ENCODE measurements around the gene CNOT9.

CNOT9 gene

DNA sequence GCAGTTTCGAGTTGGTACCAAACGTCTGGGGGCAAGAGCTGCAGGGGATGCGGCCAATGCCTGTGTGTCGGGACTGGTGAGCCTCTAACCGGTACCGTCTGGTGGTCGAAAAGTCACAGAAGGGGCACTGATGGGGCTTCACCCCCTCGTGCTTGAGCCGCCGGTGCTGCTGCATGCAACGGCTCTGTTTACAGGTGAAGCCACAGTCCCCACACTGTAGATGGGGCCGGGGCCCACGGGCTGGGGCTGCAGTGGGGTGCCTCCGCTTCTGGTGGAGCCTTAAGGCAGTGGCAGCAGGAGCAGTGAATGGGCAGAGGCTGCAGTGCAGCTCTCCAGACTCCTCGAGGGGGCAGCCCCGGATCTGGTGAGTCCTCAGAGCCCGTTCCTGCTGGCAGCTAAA is 74.1 kb downstream of the CNOT9 start:
- DNase-seq: no peak
- H3K27ac ChIP-seq (ENCODE audit: insufficient read depth in 1 of 2, low read depth in 1 of 2, low read length in 2 of 2, poor library complexity in 1 of 2, severe bottlenecking in 2 of 2): no peak overlapping the region
- no peaks in the 10 kb centered on the region for H3K9me3 ChIP-seq (ENCODE audit: control extremely low read depth in 1 of 5, control insufficient read depth in 4 of 5, insufficient read depth in 2 of 5, low read depth in 1 of 5, low read length in 4 of 5)
- 96% methylated on average over 17 of the region's 17 CpGs for WGBS (ENCODE audit: insufficient coverage)
- H3K27me3 ChIP-seq (replicated peaks in 2 of 5; ENCODE audit: control insufficient read depth in 4 of 5, insufficient read depth in 5 of 5, low read length in 4 of 5): no peaks in the 10 kb centered on the region
- no peak overlapping the region for H3K4me3 ChIP-seq (ENCODE audit: control insufficient read depth in 1 of 7, extremely low read depth in 1 of 7, insufficient read depth in 4 of 7, low read depth in 2 of 7, low read length in 6 of 7)
- H3K36me3 ChIP-seq (ENCODE audit: control insufficient read depth in 4 of 4, insufficient read depth in 4 of 4, low read length in 3 of 4): peaks cover 31 to 86% (median 70%) of the 10 kb centered on the region in 4 experiments
- no peaks in the 10 kb centered on the region for H3K4me1 ChIP-seq (ENCODE audit: control extremely low read depth in 1 of 4, control insufficient read depth in 4 of 4, insufficient read depth in 4 of 4, low read length in 3 of 4)
- ChIA-PET POLR2A (no interaction called here), CTCF (interaction anchor here (1.0 to 11.1 kb wide), 3 partner anchors 15 to 205 kb away, joined by 3 to 75 read pairs (median 3); partner anchors contain the start of genes BCS1L and ZNF142)

DNA sequence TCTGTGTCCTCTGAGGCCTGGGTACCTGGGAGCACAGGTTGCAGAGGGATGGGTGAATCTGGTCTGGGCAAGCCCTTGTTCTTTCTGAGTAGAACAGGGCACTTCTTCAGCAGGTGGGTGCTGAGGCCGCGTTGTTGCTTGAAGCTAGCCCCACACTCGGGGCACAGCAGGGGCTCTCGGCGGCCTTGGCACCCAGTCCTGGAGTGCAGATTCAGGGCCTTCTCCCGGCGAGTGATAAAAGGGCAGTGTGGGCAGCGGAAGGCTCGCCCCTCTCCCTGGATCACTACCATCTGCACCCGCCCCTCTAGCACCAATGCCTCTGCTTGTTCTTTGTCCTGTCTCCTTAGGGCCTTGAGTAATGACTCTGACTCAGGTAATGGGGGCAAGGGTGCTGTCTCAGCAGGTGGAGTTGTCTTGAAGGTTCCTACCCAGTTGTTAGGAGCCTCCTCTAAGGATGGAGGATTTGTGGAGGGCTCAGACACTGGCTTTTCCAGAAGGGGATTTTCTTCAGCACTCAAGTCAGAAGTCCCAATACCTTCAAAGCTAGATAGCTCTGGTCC is 75.2 kb downstream of the CNOT9 start:
- CTCF ChIA-PET: interaction anchor here (0.7 to 11.1 kb wide), 2 partner anchors 14 to 798 kb away, joined by 3 to 75 read pairs; partner anchors contain the start of genes BCS1L and ZNF142

DNA sequence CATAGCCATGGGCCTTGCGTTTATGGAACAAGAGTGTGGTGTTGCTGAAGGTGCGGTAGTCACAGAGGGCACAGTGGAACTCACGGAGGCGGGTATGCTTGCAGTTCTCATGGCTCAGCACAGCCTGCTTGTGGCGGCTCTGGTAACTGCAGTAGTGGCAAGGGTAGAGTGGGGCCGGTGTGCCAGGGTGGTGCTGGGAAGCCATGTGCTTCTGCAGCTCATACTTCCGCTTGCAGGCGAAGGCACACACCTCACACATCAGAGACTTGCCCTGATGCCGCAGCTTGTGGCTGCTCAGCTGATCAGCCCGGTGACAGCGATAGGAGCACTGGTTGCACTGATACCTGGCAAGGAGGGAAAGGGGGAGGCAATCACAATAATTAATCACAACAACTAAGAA is 76.1 kb downstream of the CNOT9 start:
- Histone ChIP-seq H3K36me3 (ENCODE audit: control insufficient read depth in 4 of 4, insufficient read depth in 4 of 4, low read length in 3 of 4) (peaks cover 24 to 87% (median 70%) of the 10 kb centered on the region in 4 experiments), H3K4me3 (ENCODE audit: control insufficient read depth in 1 of 7, extremely low read depth in 1 of 7, insufficient read depth in 4 of 7, low read depth in 2 of 7, low read length in 6 of 7) (no peak overlapping the region), H3K27me3 (replicated peaks in 2 of 5; ENCODE audit: control insufficient read depth in 4 of 5, insufficient read depth in 5 of 5, low read length in 4 of 5) (no peaks in the 10 kb centered on the region), H3K9me3 (ENCODE audit: control extremely low read depth in 1 of 5, control insufficient read depth in 4 of 5, insufficient read depth in 2 of 5, low read depth in 1 of 5, low read length in 4 of 5) (no peaks in the 10 kb centered on the region), H3K27ac (ENCODE audit: insufficient read depth in 1 of 2, low read depth in 1 of 2, low read length in 2 of 2, poor library complexity in 1 of 2, severe bottlenecking in 2 of 2) (no peak overlapping the region), H3K4me1 (ENCODE audit: control extremely low read depth in 1 of 4, control insufficient read depth in 4 of 4, insufficient read depth in 4 of 4, low read length in 3 of 4) (no peaks in the 10 kb centered on the region)
- no peak for DNase-seq
- WGBS (ENCODE audit: insufficient coverage): 94% methylated on average over 10 of the region's 11 CpGs
- POLR2A ChIA-PET: no interaction called here
- CTCF ChIA-PET: interaction anchor here (11.1 kb wide), 1 partner anchor 13 kb away, joined by 75 read pairs; the partner anchor contains the start of genes BCS1L and ZNF142

More for the DNA sequence above, 75.2 kb downstream of the CNOT9 start:
- H3K27me3 ChIP-seq (replicated peaks in 2 of 5; ENCODE audit: control insufficient read depth in 4 of 5, insufficient read depth in 5 of 5, low read length in 4 of 5): no peaks in the 10 kb centered on the region
- POLR2A ChIA-PET: no interaction called here
- no peaks in the 10 kb centered on the region for H3K9me3 ChIP-seq (ENCODE audit: control extremely low read depth in 1 of 5, control insufficient read depth in 4 of 5, insufficient read depth in 2 of 5, low read depth in 1 of 5, low read length in 4 of 5)
- no peak for DNase-seq
- no peaks in the 10 kb centered on the region for H3K4me1 ChIP-seq (ENCODE audit: control extremely low read depth in 1 of 4, control insufficient read depth in 4 of 4, insufficient read depth in 4 of 4, low read length in 3 of 4)
- peaks cover 28 to 86% (median 68%) of the 10 kb centered on the region in 4 experiments for H3K36me3 ChIP-seq (ENCODE audit: control insufficient read depth in 4 of 4, insufficient read depth in 4 of 4, low read length in 3 of 4)
- H3K4me3 ChIP-seq (ENCODE audit: control insufficient read depth in 1 of 7, extremely low read depth in 1 of 7, insufficient read depth in 4 of 7, low read depth in 2 of 7, low read length in 6 of 7): no peak overlapping the region
- no peak overlapping the region for H3K27ac ChIP-seq (ENCODE audit: insufficient read depth in 1 of 2, low read depth in 1 of 2, low read length in 2 of 2, poor library complexity in 1 of 2, severe bottlenecking in 2 of 2)
- WGBS (ENCODE audit: insufficient coverage): 97% methylated on average over 9 of the region's 10 CpGs

DNA sequence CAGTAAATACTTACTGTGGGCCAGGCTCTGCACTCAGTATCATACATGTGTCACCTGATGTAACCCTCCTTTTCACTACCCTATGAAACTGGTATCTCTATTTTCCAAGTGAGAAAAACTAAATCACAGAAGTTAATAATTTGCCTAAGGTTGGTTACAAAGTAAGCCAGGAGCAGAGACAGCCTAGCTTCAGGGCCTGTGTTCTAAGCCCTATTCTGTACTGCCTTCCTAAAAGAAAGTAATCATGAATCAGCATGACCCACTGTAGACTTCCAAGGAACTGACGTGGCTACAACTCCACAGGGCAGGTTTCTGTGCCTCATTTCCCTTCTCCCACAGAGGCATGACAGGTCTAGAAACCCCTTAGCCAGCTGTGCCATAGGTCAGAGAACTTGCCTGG is 76.5 kb downstream of the CNOT9 start:
- no peaks in the 10 kb centered on the region for H3K9me3 ChIP-seq (ENCODE audit: control extremely low read depth in 1 of 5, control insufficient read depth in 4 of 5, insufficient read depth in 2 of 5, low read depth in 1 of 5, low read length in 4 of 5)
- no peaks in the 10 kb centered on the region for H3K27me3 ChIP-seq (replicated peaks in 2 of 5; ENCODE audit: control insufficient read depth in 4 of 5, insufficient read depth in 5 of 5, low read length in 4 of 5)
- no peak overlapping the region for H3K27ac ChIP-seq (ENCODE audit: insufficient read depth in 1 of 2, low read depth in 1 of 2, low read length in 2 of 2, poor library complexity in 1 of 2, severe bottlenecking in 2 of 2)
- DNase-seq: no peak
- WGBS (ENCODE audit: insufficient coverage): no CpG with 5 or more reads among the region's 1 CpG
- peaks cover 24 to 88% (median 70%) of the 10 kb centered on the region in 4 experiments for H3K36me3 ChIP-seq (ENCODE audit: control insufficient read depth in 4 of 4, insufficient read depth in 4 of 4, low read length in 3 of 4)
- ChIA-PET CTCF (interaction anchor here (0.9 to 11.1 kb wide), 3 partner anchors 13 to 354 kb away, joined by 4 to 75 read pairs (median 4); partner anchors contain the start of genes BCS1L and ZNF142), POLR2A (no interaction called here)
- no peaks in the 10 kb centered on the region for H3K4me1 ChIP-seq (ENCODE audit: control extremely low read depth in 1 of 4, control insufficient read depth in 4 of 4, insufficient read depth in 4 of 4, low read length in 3 of 4)
- H3K4me3 ChIP-seq (ENCODE audit: control insufficient read depth in 1 of 7, extremely low read depth in 1 of 7, insufficient read depth in 4 of 7, low read depth in 2 of 7, low read length in 6 of 7): no peak overlapping the region

All from common myeloid progenitor, CD34-positive (primary cell).